Activated T-helper 1 cell treated with Interleukin-2 at 50 U/mL for 16 hours (primary cell): ENCODE results near the gene NNMT.

Experiments used
- DNase-seq: peaks from one replicate; pipeline ENCODE4 v3.0.0-alpha.2; 2020; ENCODE audit warnings: low read depth

The NNMT gene

DNA sequence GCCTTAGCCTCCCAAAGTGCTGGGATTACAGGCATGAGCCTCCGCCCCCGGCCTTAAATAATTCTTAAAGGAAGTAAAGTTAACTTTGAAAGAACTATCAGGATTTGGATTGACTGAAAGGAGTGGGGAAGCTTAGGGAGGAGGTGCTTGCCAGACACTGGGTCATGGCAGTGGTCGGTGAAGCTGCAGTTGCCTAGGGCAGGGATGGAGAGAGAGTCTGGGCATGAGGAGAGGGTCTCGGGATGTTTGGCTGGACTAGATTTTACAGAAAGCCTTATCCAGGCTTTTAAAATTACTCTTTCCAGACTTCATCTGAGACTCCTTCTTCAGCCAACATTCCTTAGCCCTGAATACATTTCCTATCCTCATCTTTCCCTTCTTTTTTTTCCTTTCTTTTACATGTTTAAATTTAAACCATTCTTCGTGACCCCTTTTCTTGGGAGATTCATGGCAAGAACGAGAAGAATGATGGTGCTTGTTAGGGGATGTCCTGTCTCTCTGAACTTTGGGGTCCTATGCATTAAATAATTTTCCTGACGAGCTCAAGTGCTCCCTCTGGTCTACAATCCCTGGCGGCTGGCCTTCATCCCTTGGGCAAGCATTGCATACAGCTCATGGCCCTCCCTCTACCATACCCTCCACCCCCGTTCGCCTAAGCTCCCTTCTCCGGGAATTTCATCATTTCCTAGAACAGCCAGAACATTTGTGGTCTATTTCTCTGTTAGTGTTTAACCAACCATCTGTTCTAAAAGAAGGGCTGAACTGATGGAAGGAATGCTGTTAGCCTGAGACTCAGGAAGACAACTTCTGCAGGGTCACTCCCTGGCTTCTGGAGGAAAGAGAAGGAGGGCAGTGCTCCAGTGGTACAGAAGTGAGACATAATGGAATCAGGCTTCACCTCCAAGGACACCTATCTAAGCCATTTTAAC lies at the start of gene NNMT:
Gene NNMT, plus strand, starts transcription at position 724 of the 929 bp plus-strand sequence. Its CDS starts 158 bp downstream, at position 882.
- DNase-seq, result no peak

GRCh38 chr11:114247070-114247789 lies 49.0 kb upstream of the NNMT start:
- no peak for DNase-seq

DNA sequence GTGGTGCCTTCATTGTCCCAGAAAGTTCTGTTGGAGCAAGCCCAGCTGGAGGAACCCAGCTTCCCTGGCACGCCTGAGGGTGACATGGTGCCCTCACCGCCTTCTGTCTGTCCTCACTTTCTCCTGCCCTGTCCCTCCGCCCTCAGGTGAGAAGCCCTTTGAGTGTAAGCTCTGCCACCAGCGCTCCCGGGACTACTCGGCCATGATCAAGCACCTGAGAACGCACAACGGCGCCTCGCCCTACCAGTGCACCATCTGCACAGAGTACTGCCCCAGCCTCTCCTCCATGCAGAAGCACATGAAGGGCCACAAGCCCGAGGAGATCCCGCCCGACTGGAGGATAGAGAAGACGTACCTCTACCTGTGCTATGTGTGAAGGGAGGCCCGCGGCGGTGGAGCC lies 46.0 kb upstream of the NNMT start:
- DNase-seq, result no peak

DNA sequence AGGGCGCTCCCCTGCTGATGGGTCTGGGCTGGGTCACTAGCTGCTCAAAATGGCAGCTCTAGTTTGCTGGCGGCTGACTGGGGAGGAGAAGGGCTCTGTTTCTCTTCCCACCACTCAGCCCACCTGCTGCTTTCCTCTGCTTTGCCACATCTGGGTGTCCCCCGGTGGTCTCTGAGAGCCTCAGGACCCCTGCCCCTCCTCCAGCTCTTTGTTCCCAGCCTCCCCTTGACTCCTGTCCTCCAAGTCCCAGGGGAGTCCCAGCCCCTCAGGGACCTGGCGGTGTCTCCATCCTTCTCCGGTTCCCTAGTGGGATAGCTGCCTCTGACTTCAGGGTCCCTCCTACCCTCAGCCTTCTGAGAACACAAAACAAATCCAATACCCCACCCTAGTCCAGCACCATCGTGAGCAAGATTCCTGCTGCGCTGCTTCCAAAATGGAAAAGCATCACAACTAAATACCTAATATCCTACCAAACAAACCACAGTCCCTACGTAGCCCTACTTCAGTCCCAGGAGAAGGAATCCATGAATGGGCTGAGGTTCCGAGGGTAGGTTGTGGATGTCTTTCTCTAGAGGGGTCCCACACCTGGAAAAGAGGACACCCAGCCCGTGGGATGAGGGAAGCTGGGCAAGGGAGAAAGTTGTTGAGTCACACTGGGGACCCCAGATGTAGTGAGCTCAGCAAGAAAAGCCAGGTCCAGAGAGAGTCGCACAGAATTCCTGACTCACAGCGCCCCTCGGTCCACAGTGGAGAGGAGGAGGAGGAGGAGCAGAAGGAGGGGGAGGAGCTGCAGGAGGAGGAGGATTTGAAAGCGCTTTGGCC lies 45.0 kb upstream of the NNMT start:
- no peak for DNase-seq

GRCh38 chr11:114251815-114252337 lies 44.3 kb upstream of the NNMT start:
- no peak for DNase-seq

DNA sequence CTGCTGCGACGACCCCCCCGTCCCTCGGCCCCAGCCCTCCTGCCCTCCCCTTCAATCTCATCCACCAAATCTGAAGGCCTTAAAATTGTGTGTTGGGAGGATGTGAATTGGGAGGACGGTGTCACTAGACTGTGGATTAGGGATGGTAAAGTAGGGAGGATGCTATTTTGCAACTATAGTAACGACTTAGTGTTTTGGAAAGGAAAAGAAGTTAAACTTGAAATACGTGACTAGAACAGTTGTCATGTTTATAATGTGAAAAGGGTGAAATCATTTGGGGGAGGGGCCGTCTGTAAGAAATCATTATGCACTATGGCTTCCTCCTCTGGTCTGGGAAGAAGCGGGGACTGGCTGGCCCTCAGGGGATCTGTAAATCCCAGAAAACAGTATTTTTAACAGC lies 43.4 kb upstream of the NNMT start:
- no peak for DNase-seq

- DNase-seq, result no peak
Observed at GRCh38 chr11:114253771-114254170, 42.4 kb upstream of the NNMT start.

- DNase-seq, result no peak
Observed at GRCh38 chr11:114254571-114255146, 41.5 kb upstream of the NNMT start.

GRCh38 chr11:114255289-114255688 lies 40.9 kb upstream of the NNMT start:
- DNase-seq, result no peak

DNA sequence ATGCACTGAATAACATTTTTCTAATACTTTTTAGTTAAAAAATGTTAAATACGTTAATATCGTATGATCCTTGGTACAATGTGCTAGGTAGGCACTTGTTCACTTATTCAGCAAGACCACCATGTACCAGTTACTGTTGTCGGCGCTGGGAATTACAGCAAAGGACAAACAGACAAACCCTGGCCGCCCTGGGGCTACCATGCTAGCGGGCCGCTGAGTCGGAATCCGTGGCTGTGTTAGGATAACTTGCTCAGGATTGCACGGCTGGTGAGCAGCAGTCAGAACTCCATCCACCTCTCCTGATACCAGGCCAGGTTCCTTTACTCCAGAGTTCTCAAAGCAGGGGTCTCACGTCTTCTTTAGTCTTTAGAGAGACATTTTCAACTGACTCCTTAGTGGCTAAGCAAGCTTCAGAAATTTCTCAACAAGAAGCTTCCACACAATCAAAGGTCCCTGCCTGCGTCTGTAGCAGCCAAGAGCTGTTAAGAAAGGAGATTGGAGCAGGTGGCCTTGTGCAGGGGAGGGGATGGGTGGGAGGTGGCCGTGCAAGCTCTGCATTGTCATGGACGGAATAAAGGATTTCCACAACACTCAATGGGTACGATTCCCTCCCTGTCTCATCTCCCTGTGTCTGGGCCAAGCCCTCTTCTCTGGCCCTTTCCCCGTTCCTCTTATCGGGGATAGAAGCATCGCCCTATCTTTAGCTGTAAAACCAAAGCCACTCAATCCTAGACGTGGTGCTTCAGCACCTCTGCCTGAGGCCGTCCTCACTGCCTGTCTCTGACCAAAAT lies 39.8 kb upstream of the NNMT start:
- no peak for DNase-seq

GRCh38 chr11:114256967-114257286 lies 39.3 kb upstream of the NNMT start:
- no peak for DNase-seq

DNA sequence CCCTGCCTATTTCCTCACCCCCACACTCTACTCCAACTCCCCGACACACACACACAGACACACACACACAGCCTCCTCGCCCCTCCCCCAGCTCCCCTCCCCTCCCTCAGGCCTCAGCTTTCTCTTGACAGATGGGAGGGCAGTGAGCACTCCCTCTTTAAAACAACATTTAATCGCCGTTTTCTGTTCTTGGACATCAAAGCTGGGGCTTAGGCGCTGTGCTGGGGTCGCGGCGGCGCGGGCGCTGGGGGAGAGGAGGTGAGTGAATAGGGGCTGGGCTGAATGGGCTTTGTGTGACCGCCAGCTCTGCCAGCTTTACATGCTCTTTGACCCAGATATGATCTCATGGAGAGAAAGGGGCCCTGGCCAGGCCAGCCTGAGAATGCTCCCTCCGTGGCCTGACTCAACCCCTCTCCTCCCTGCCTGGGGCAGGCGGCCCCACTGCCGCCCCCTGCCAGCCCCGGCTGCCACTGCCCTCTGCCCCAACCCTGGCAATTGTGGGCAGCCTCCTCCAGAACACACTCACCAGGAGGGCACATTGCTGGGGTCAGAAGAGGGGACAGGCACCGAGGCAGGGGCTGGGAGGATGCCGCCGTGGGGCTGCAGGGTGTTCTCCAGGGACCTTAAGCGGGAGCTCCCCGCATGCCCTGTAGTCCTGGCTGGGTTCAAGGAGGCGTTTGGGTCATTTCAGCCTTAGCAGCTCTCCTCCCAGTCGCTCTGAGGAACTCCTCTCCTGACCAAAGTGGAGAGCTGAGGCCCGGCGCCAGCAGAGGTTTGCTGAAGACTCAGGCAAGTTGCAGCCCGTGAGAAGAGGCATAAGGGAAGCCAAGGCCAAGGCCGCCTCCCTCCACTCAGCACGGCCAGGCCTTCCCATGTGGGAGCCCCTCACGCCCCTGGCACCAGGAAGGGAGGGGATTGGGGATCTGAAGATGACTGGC lies 38.3 kb upstream of the NNMT start:
- no peak for DNase-seq

DNA sequence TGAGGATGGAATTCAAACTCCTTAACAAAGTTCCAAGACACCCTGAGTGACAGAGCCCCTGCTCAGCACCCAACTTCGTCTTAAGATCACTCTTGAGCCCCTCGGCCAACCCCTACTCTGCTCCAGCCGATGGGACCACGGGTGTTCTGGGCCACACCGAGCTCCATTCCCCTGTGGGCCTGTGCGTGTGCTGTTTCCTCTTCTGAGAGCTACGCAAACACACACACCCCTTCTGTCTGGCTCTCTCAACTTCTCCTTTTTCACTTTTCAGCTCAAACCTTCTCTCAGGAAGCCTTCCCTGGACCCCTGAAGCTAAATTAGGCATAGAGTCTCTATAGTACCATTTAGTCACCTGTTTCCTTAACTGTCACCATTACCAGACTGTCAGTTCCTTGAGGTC lies 37.5 kb upstream of the NNMT start:
- DNase-seq, result no peak

- no peak for DNase-seq
Observed at GRCh38 chr11:114259124-114259526, 37.1 kb upstream of the NNMT start.

DNA sequence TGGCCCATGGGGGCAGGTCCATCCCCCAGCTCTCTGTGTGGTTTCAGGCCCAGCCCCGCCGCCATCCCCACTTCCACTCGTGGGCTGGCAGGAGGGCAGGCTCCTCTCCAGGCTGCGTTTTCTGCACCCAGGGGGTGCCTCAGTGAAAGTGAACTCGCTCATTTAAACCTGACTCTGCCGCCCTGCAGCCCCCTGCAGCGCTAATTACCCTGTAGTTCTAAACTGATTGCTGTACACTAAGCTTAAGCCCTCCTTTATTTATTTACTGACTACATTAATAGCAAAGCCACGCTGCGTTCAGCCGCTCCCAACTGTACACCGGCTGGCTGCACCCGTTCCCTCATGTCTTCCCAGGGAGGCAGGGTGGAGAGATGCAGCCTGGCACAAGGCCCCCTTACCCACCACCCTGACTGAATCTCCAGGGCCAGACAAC lies 36.6 kb upstream of the NNMT start:
- DNase-seq, result no peak

DNA sequence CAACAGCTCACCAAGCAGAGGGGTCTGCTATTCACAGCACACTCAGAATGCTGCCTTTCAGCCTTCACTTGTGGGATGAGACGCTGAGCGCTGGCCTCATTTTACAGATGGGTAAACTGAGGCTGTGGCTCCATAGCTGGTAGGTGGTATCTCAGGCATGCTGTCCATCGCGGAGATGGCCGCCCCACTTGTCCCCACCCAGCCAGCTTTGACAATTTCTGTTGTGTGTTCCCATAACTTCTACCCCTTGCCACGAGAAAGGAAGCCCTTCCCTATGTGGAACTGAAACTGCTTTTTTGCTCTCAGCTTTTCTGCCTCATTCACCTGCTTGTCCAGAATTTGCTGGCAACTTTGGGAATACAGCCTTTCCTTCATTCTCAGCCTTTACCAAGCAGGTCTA lies 36.1 kb upstream of the NNMT start:
- no peak for DNase-seq

GRCh38 chr11:114260483-114260882 lies 35.7 kb upstream of the NNMT start:
- no peak for DNase-seq

GRCh38 chr11:114261791-114262190 lies 34.4 kb upstream of the NNMT start:
- no peak for DNase-seq

DNA sequence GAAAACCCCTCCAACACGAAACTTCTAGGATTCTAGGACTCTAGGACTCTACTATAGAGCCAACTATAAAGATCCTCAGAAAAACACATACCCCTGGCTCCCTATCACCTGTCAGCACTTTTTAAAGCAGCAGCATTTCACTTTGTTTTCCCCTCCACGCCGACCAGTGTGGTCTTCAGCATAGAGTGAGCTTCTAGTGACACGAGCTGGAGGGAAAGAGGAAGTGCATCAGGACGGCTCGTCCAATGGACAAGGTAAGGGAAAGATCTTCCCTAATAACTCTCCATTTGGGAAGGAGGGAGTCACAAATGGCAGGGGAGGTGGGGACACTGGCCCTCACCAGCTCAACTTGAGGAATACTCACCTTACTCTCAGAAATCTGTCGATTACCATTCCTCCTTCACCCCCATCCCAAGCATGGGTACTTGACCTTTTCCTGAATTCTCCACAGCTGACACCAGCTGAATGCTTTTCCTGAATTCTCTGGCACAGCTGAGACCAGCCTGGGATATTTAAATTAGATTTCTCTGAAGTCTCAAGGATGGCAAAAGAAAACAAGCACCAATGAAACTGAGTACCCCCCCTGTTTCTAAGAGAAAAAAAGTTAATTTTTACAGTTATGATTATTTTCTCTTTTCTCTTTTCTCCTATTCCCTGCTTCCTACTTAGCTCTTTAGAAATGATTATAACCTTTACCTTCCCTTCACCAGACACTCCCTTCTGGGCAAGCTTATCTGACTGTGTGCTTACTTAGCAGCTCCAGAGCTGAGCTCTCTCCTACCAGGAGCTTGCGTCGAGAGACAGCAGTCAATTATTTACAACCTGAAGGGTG lies 33.3 kb upstream of the NNMT start:
- no peak for DNase-seq
